ENCODE measurements around the gene ZNF319.

The ZNF319 gene

GRCh38 chr16:57998992-57999365, 1.5 kb downstream of the ZNF319 start:
- in situ Hi-C loops (cut with MboI; ENCODE audit: low sequenced_read_pairs): no loop called here

GRCh38 chr16:57998486-57998885, 2.0 kb downstream of the ZNF319 start:
- in situ Hi-C loops (cut with MboI; ENCODE audit: low sequenced_read_pairs): no loop called here

GRCh38 chr16:57997528-57998265, 2.8 kb downstream of the ZNF319 start:
- in situ Hi-C loops (cut with MboI; ENCODE audit: low sequenced_read_pairs): no loop called here

DNA sequence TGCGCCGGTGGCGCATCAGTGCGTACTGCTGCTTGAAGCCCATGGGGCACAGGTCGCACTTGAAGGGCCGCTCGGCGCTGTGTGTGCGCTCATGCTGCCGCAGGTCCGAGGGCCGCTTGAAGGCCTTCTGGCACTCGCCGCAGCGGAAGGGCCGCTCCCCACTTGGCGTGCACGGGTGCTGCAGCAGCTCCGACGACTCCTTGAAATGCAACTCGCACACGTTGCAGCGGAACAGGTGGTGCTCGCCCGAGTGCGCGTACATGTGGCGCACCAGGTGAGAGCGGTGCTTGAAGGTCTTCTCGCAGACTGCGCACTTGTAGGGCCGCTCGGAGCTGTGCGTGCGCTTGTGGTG, 3.3 kb downstream of the ZNF319 start:
- in situ Hi-C loops (cut with MboI; ENCODE audit: low sequenced_read_pairs): no loop called here

GRCh38 chr16:57996406-57997175, 3.9 kb downstream of the ZNF319 start:
- in situ Hi-C loops (cut with MboI; ENCODE audit: low sequenced_read_pairs): no loop called here

- in situ Hi-C loops (cut with MboI; ENCODE audit: low sequenced_read_pairs): no loop called here
Measured at GRCh38 chr16:57995721-57996405, 4.6 kb downstream of the ZNF319 start.

GRCh38 chr16:57994778-57995177, 5.7 kb downstream of the ZNF319 start:
- in situ Hi-C loops (cut with MboI; ENCODE audit: low sequenced_read_pairs): no loop called here

GRCh38 chr16:57994361-57994760, 6.1 kb downstream of the ZNF319 start:
- in situ Hi-C loops (cut with MboI; ENCODE audit: low sequenced_read_pairs): no loop called here

- in situ Hi-C loops (cut with MboI; ENCODE audit: low sequenced_read_pairs): no loop called here
Measured at GRCh38 chr16:57993897-57994296, 6.6 kb downstream of the ZNF319 start.

- in situ Hi-C loops (cut with MboI; ENCODE audit: low sequenced_read_pairs): no loop called here
Measured at GRCh38 chr16:57993438-57993837, 7.0 kb downstream of the ZNF319 start.

GRCh38 chr16:57992084-57992483, 8.4 kb downstream of the ZNF319 start:
- in situ Hi-C loops (cut with MboI; ENCODE audit: low sequenced_read_pairs): no loop called here

- in situ Hi-C loops (cut with MboI; ENCODE audit: low sequenced_read_pairs): no loop called here
Measured at GRCh38 chr16:57991551-57992059, 8.9 kb downstream of the ZNF319 start.

DNA sequence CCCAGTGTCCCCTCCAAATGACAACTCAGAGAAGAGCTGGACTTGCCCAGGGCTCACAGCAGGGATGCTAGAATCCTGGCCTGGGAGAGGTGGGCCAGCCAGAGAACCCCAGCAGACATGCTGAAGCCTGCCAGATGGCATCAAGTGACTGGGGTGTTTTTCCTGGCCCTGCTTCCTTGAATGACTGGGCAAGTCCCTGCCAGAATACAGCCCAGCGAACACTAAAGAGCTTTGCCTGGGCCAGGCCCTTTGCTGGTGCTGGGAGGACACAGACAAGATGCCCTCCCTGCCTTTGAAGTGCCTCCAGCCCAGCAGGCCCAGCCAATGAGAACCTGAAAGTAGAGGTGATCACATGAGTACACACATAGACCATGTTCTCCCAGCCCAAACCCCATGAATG, 11.5 kb downstream of the ZNF319 start:
- in situ Hi-C loops (cut with MboI; ENCODE audit: low sequenced_read_pairs): no loop called here

DNA sequence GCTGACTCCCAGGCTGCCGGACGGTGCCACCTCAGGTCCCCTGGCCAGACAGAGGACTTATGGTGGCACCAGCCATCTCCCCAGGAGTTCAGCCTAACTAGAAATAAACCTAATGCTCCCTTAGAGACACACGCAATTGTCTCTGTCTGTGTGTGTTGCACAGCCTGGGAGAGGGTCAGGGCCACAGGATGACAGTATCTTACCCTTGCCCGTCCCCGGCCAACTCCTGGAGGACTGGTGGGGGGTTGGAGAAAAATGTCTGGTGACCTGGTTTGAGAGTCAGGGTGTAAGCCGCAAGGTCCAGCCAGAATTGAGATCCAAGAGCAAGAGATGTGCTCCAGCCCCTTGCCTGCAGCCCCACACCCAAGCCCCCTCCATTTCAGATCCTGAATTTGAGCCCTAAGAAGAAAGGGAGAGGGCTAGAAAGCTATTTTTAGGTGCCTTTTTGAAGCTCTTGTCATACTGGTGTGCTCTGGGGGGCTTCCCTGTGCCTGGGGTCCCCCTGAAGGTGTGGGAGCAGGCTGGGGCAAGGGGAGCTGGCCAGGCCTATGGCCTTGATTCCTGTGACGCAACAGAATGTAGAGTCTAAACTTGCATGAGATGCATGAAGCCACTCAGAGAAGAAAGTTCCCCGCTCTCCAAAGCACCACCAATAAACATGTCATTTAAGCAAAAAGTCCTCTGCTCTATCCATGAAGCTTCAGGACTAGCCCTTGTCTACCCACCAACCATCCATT, 12.9 kb downstream of the ZNF319 start:
- in situ Hi-C loops (cut with MboI; ENCODE audit: low sequenced_read_pairs): no loop called here

DNA sequence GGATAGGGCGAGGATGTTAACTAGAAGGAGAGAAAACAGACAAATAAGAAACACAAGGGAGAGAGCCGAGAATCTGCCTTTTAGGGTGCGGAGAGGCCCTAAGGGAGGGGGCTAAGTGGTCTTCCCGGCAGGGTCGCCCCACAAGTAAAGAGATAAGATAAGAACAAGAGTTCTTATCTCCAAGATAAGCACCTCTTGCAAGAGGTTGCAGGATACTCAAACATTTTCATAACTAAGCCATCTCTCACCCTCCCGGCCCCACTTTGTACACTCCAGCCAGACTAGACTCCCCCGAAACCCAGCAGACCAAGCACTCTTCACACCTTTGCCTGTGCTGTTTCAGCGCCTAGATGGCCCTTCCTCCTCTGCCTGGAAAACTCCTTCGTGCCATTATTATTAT, 14.3 kb downstream of the ZNF319 start:
- in situ Hi-C loops (cut with MboI; ENCODE audit: low sequenced_read_pairs): no loop called here

GRCh38 chr16:57985204-57986181, 15.0 kb downstream of the ZNF319 start:
- in situ Hi-C loops (cut with MboI; ENCODE audit: low sequenced_read_pairs): no loop called here

- in situ Hi-C loops (cut with MboI; ENCODE audit: low sequenced_read_pairs): no loop called here
Measured at GRCh38 chr16:57984443-57985203, 15.8 kb downstream of the ZNF319 start.

DNA sequence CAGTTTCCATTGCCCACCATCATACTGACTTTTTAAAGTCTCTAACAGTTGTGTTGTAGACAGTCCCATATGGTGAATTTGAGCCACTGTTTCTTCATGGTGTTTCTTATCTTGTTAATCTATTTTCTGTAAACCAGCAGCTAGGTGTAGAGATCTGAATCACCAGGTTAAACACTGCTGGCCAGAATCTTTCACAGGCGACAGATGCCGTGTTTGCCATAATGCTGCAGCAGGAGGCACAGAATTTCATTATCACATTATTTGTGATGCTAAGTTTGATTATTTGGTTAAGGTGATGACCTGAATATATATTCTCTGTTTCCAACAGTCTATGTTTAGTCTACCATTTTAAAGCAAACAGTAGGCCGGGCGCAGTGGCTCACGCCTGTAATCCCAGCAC, 18.1 kb downstream of the ZNF319 start:
- in situ Hi-C loops (cut with MboI; ENCODE audit: low sequenced_read_pairs): no loop called here

GRCh38 chr16:57981636-57982035, 18.8 kb downstream of the ZNF319 start:
- in situ Hi-C loops (cut with MboI; ENCODE audit: low sequenced_read_pairs): no loop called here
